22Rv1 (cell line): ENCODE measurements around the gene COPS6.

Experiments used
- CTCF ChIP-seq: fragments of 450-650 bp; IDR thresholded peaks from 2 replicates; pipeline ENCODE4 v1.5.1; 2017; ENCODE audit warnings: mild to moderate bottlenecking
- ZFX ChIP-seq: fragments of 450-650 bp; IDR thresholded peaks from 2 replicates; pipeline ENCODE4 v1.6.1; 2017; ENCODE audit warnings: antibody characterized with exemption, borderline replicate concordance

DNA sequence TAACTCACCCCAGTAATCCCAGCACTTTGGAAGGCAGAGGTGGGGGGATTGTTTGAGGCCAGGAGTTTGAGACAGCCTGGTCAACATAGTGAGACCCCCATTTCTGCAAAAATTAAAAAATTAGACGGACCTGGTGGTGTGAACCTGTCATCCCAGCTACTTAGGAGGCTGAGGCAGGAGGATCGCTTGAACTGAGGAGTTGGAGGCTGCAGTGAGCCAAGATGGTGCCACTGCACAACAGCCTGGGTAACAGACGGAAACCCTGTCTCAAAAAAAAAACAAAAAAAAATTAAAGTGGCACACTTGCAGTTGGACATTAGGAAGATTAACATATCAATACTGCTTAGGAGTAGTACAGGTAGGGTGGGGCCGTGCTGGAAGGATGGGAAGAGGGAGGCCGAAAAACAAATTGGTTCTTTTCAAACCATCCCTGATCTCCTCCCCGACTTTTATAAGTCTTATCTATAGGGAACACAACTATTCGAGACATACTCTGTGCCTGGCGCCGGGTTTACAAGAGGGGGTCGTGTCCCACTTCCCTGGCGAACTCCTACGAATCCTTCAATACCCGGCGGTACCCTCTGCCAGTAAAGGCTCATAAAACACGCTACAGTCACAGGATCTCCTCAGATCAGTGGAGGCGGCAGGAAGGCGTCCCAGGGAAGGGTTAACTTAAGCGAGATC, 29.8 kb downstream of the COPS6 start:
- TF ChIP-seq CTCF = no peak
- TF ChIP-seq ZFX = no peak
